Tibial nerve (tissue), 4 donors: ENCODE results near the gene PLA2G15. TPM values are rescaled to one million over a fixed set of nuclear protein-coding genes. Genes with fewer than 3 reads are reported as not detected.

Experiments
- DNase-seq, 2 donors: peaks; one replicate each; pipeline ENCODE4 v3.0.0-alpha.2; 2019; ENCODE audit warnings: low spot score in 2 of 2
- H3K27ac ChIP-seq, 4 donors: fragments of 200-600 bp; sonication (generic) in 3 of 4; one replicate each; pipeline ENCODE4 v1.5.1; 2017 to 2019; ENCODE audit warnings: mild to moderate bottlenecking in 1 of 4
- H3K27me3 ChIP-seq, 2 donors: fragments of 200-600 bp; sonication (generic) in 1 of 2; one replicate each; pipeline versions ENCODE4 v1.5.1 to v1.6.0; 2017 to 2019
- H3K36me3 ChIP-seq, 3 donors: fragments of 200-600 bp; sonication (generic); one replicate each; pipeline ENCODE4 v1.5.1; 2018 to 2019
- H3K4me1 ChIP-seq, 4 donors: fragments of 200-600 bp; sonication (generic) in 3 of 4; one replicate each; pipeline ENCODE4 v1.5.1; 2017 to 2019
- H3K4me3 ChIP-seq, 4 donors: fragments of 200-600 bp; sonication (generic) in 3 of 4; one replicate each; pipeline ENCODE4 v1.5.1; 2017 to 2019; ENCODE audit warnings: mild to moderate bottlenecking in 1 of 4, moderate library complexity in 1 of 4
- H3K9me3 ChIP-seq, 4 donors: fragments of 200-600 bp; sonication (generic) in 3 of 4; one replicate each; pipeline ENCODE4 v1.5.1; 2017 to 2019
- CTCF ChIP-seq, 5 experiments: fragments of 200-600 bp in 3 of 5; fragments of 450-650 bp in 2 of 5; sonication (generic) in 3 of 5; IDR thresholded peaks; one replicate each; pipeline ENCODE4 v1.5.1; 2016 to 2019; ENCODE audit warnings: antibody characterized with exemption in 5 of 5, mild to moderate bottlenecking in 3 of 5, moderate library complexity in 2 of 5
- EP300 ChIP-seq, 2 donors: sonication (generic); formaldehyde crosslinking; IDR thresholded peaks; one replicate each; pipeline ENCODE4 v1.6.1; 2017; ENCODE audit warnings: antibody characterized with exemption in 2 of 2, mild to moderate bottlenecking in 1 of 2
- POLR2A ChIP-seq, 2 donors: fragments of 450-650 bp; IDR thresholded peaks; one replicate each; pipeline ENCODE4 v1.6.1; 2017; ENCODE audit warnings: antibody characterized with exemption in 2 of 2, mild to moderate bottlenecking in 2 of 2, moderate library complexity in 2 of 2
- WGBS, 2 donors: methylation state at CpG; one replicate each; pipeline ENCODE4 v1.1.5; 2018; 5-methylcytosine and 5-hydroxymethylcytosine counted together
- total RNA-seq, 4 donors: library from RNA; depleted of rRNA; stranded (reverse); fragments of >200 nt; gene quantifications; one replicate each; pipeline ENCODE4 v1.1.0, GENCODE V29; 2016

Gene PLA2G15
- total RNA-seq, 4 donors from 2014 or later: 26.0 to 51.3 (median 30.2) TPM

GRCh38 chr16:68206245-68206644, 38.9 kb upstream of the PLA2G15 start:
- no peaks in the 10 kb centered on the region for H3K4me1 ChIP-seq
- H3K27ac ChIP-seq: no peak overlapping the region
- H3K27me3 ChIP-seq: no peaks in the 10 kb centered on the region
- no peak for DNase-seq
- no peak overlapping the region for H3K4me3 ChIP-seq
- no peaks in the 10 kb centered on the region for H3K9me3 ChIP-seq
- H3K36me3 ChIP-seq: peaks cover 0 to 14% (median 0%) of the 10 kb centered on the region in 3 donors
- TF ChIP-seq CTCF (IDR thresholded peaks at IDR 0.05): no peak
- TF ChIP-seq POLR2A (IDR thresholded peaks at IDR 0.05): no peak
- WGBS, 2 donors: 84 to 90% methylated on average over 2 of the region's 2 CpGs

DNA sequence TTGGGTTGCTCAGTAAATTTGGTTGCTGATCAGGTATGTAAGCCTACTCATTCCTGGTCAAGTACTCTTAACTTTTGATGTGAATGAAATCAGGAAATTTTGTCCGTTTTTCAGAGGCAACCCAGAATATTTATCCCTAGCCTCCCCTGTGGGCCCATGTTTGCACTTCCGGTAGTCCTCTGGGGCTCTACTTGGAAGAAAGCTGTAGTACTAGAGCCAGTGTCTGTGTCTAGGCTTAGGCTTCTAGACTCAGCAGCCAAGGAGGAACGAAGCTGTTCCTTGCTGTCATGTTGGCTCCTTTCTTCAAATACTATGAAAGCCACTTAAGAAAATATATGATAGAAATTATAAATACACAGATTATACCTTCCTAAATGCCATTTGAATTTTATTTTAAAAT, 30.4 kb upstream of the PLA2G15 start:
- Histone ChIP-seq H3K36me3 (peaks cover 0 to 5% (median 0%) of the 10 kb centered on the region in 3 donors), H3K4me1 (peaks cover 0 to 20% (median 0%) of the 10 kb centered on the region in 4 donors), H3K4me3 (no peak overlapping the region), H3K27ac (no peak overlapping the region), H3K27me3 (no peaks in the 10 kb centered on the region), H3K9me3 (no peaks in the 10 kb centered on the region)
- TF ChIP-seq EP300 (IDR thresholded peaks at IDR 0.05) (no peak), CTCF (IDR thresholded peaks at IDR 0.05) (no peak), POLR2A (IDR thresholded peaks at IDR 0.05) (no peak)
- WGBS, 2 donors: 66 to 70% methylated on average over 3 of the region's 3 CpGs
- no peak for DNase-seq

- H3K27ac ChIP-seq: no peak overlapping the region
- no peak for DNase-seq
- H3K4me1 ChIP-seq: peaks cover 0 to 20% (median 0%) of the 10 kb centered on the region in 4 donors
- no peak for TF ChIP-seq EP300 (IDR thresholded peaks at IDR 0.05)
- TF ChIP-seq CTCF (IDR thresholded peaks at IDR 0.05): no peak
- TF ChIP-seq POLR2A (IDR thresholded peaks at IDR 0.05): no peak
- peaks cover 0 to 5% (median 0%) of the 10 kb centered on the region in 3 donors for H3K36me3 ChIP-seq
- H3K4me3 ChIP-seq: no peak overlapping the region
- H3K9me3 ChIP-seq: no peaks in the 10 kb centered on the region
- H3K27me3 ChIP-seq: no peaks in the 10 kb centered on the region
- WGBS, 2 donors: 85 to 100% methylated on average over 1 of the region's 1 CpG
Observed at GRCh38 chr16:68215302-68215701, 29.9 kb upstream of the PLA2G15 start.

- Histone ChIP-seq H3K4me3 (no peak overlapping the region), H3K27ac (no peak overlapping the region), H3K27me3 (no peaks in the 10 kb centered on the region), H3K36me3 (peaks cover 0 to 5% (median 0%) of the 10 kb centered on the region in 3 donors), H3K4me1 (peaks cover 0 to 25% (median 0%) of the 10 kb centered on the region in 4 donors), H3K9me3 (no peaks in the 10 kb centered on the region)
- TF ChIP-seq CTCF (IDR thresholded peaks at IDR 0.05) (no peak), EP300 (IDR thresholded peaks at IDR 0.05) (no peak)
- no peak for DNase-seq
- 77 to 83% methylated on average over 3 of the region's 3 CpGs for WGBS, 2 donors
Observed at GRCh38 chr16:68216240-68216639, 28.9 kb upstream of the PLA2G15 start.

DNA sequence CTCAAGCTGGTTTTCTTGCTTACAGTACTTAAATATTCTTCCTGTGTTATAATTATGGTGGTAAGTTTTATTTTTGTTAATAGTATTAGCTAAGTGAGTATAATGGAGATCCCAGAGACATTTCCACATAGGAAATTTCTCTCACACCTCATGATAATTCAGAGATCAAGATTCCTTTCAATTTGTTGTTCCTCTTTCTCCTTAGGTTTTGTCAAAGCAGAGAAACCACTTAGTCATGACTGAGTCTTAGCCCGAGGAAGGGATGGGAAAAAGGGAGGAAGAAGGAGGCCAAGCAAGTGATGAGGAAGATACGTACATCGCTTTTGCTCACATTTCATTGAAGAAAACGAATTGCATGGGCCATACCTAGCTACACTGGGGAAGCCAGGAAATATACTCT, 27.7 kb upstream of the PLA2G15 start:
- Histone ChIP-seq H3K9me3 (no peaks in the 10 kb centered on the region), H3K4me1 (peaks cover 0 to 26% (median 0%) of the 10 kb centered on the region in 4 donors), H3K27me3 (no peaks in the 10 kb centered on the region), H3K27ac (no peak overlapping the region), H3K36me3 (peaks cover 0 to 5% (median 0%) of the 10 kb centered on the region in 3 donors), H3K4me3 (no peak overlapping the region)
- DNase-seq: no peak
- 81 to 86% methylated on average over 4 of the region's 4 CpGs for WGBS, 2 donors
- no peak for TF ChIP-seq POLR2A (IDR thresholded peaks at IDR 0.05)
- TF ChIP-seq CTCF (IDR thresholded peaks at IDR 0.05): no peak
- TF ChIP-seq EP300 (IDR thresholded peaks at IDR 0.05): no peak
